ENCODE measurements around the gene KCNAB1.

Gene KCNAB1

GRCh38 chr3:156412600-156412999 lies 292.2 kb downstream of the KCNAB1 start:
- DNase-seq (ENCODE audit: low read depth): no peak

DNA sequence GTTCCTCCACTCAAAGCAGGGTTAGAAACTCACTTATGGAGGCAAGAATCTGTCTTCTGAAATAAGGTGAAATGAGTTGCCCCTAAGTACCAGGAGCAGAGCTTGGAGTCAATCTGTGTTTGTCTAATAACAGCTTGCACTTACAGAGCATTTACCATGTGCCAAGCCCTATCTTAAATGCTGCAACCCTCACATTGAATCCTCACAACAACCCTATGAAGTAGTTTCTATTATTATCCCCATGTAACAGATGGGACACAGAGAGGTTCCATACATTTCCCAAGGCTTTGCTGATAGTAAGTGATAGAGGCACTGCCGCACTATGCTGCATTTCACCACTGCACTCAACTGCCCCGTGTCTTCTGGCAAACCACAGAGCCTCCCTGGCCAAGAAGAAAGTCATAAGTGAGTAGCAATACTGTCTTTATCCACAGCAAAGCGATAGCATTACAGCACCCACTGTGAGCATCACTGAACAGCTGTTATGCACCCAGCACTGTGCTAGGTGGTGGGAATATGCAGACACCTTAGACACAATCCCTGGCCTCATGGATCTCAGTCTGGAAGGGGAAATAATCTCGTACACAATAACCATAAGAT lies 293.0 kb downstream of the KCNAB1 start:
- no peak for DNase-seq (ENCODE audit: low read depth)

DNA sequence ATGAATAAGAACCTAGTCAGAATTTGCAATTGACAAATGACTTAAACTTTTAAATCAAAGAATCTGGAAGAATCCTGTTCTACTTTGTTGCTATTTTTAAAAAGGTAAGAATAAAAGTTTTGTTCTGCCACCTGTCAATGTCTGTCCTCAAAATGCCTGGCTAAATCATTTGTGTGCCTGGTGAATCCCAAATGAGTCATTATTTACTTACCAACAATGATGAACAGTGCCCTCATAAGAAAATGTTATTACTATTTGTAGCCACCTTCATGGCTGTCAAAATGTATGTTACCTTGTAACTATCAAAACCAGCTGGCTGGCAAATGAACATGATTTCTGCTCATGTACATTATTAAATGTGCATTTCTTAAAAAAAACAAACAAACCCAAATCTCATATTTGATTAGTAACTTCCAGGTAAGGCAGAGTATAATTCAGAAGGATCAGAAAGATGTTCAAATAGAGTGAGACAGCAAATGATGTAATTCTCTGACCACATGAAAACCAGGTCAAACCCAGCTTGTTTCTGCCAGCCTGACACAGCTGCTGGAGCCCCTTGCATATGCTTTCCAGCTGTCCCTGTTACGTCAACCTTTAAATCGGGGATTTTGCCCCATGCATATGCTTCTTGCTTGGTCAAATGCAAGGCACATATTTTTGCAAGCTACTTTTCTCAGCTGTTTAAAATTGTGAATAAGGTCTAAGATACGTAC lies 296.6 kb downstream of the KCNAB1 start:
- DNase-seq (ENCODE audit: low read depth): no peak

DNA sequence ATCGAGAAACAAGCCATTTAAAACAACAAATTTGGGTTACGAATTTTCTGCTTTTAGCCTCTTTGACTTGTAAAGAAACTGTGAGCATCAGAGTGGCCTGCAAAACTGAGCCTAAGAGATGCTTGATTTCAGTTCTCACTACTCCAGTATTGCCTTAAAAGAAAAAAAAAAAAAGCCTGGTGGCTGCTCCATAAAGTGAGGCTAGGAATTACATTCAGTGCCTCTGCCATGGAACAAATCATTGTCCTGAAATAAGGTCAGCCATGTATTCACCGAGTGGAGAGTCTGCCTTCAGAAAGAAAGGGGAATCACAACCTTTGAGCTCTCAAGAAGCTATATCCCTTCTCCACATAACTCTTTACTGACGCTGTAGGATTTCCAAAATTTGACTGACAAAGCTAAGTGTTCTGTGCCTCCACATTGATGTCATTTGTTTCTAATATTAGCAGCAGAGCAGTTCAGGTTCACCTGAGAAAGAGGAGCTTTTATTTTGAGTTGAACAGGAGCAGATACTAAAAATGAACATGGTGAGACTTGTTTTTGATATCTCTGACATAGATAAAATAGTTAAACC lies 297.3 kb downstream of the KCNAB1 start:
- no peak for DNase-seq (ENCODE audit: low read depth)

DNA sequence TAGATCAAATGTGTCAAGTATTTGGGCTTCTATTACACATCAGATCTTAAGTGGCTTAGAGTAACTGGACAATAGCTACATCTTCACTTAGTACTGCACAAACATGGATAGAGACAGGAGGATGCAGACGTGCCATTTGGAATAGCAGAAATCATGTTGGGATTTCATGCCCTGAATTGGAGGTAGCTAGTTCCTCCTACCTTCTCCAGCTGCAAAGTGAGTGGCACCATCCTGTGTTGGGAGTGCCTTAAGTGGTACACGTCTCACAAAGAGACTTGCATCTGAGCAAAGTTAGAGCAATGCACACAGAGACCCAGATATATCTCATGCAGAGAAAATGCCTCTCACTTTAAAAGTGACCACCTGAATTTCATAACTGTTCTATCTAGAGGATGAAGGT lies 298.1 kb downstream of the KCNAB1 start:
- no peak for DNase-seq (ENCODE audit: low read depth)

- no peak for DNase-seq (ENCODE audit: low read depth)
Measured at GRCh38 chr3:156421534-156421933, 301.2 kb downstream of the KCNAB1 start.

DNA sequence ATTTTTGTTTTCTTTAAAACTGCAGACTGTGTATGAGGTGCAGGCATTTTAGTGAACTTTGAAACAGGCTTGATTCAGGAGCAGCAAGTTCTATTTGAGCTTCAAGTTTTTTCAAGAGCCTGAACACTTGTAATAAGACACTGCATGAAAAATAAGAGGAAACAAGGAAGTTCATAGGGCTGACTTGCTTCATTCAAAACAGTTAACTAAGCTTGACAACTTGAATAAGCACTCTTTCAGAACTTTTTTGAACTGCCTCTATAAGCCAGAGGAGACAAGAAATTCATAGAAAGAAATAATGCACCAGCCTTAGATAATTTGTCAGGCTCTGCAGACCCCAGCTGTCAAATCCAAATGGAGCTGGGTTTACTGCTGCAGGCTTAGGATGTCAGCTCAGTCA lies 304.4 kb downstream of the KCNAB1 start:
- DNase-seq (ENCODE audit: low read depth): no peak

GRCh38 chr3:156425651-156426050 lies 305.3 kb downstream of the KCNAB1 start:
- DNase-seq (ENCODE audit: low read depth): no peak

DNA sequence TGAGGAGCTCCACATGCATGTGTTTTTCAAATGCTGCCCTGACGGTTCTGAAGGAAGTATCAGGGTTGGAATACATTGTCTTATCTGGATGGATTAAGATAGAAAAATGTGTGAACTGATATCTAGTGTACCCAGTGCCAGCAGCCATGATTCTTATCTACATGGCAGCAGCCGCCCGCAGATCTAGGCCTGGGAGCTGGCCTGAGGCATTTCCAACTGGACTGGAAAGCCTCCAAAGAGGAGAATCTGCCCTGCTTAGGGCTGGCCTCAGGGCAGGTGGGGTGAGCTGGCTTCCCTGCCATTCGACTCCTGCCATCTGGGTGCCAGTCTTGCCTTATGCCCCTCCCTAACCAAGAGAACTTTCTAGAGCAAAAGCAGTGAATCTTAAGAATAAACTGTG lies 308.7 kb downstream of the KCNAB1 start:
- DNase-seq (ENCODE audit: low read depth): no peak

- DNase-seq (ENCODE audit: low read depth): no peak
Measured at GRCh38 chr3:156431334-156432124, 311.2 kb downstream of the KCNAB1 start.

DNA sequence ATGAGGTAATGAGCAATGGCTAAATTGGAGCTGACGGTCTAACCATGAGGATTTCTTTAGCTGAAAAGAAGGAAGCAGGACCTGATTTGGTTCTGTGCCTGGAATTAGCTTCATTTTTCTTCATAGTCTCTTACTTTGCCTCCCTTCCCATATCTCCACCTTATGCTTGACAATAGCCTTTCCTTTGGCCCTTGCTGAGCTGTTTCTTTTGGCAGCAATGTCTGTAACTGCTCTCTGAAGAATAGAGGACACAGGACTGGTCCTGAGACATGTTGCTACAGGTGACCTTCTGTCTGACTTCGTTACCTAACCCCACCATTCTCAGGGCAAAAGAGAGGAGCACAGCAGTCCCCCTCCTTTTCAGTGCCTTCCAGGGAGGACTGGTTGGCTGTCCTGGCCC lies 312.2 kb downstream of the KCNAB1 start:
- no peak for DNase-seq (ENCODE audit: low read depth)

DNA sequence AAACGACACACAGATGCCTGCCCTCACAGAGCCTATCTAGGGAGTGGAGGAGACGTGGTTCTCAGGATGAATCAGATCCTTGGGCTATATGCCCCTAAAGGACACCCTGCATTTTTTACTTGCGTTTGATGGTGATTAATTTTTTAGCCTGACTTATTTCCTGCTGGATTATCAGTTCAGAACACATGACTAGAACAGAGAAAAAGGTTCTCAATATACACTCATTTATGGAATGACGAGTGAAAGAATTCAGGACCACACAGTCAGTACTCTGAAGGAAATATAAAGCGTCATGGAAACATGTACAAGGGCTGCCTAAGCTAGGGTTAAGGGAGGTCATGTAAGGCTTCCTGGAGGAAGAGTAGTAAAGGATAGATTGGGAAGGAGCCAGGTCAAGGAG lies 312.8 kb downstream of the KCNAB1 start:
- no peak for DNase-seq (ENCODE audit: low read depth)

- DNase-seq (ENCODE audit: low read depth): no peak
Measured at GRCh38 chr3:156433910-156434309, 313.5 kb downstream of the KCNAB1 start.

DNA sequence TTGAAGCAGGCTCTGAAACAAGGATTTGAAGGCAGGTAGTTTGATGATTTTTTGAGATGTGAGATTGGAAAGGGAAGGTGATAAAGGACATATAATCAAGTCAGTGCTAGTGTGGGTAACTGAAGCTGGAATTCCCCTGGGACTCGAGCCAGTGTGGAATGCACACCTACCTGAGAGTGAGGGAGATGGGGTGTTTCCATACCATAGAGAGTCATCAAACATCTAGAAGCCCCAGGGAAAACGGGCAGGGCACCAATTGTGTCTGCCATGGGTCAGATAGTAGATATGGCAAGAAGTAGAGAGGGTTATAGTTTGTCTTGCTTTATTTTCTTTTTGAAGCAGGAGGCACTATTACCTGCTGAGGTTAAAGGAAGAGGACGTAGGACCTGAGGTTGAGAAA lies 314.5 kb downstream of the KCNAB1 start:
- DNase-seq (ENCODE audit: low read depth): no peak

DNA sequence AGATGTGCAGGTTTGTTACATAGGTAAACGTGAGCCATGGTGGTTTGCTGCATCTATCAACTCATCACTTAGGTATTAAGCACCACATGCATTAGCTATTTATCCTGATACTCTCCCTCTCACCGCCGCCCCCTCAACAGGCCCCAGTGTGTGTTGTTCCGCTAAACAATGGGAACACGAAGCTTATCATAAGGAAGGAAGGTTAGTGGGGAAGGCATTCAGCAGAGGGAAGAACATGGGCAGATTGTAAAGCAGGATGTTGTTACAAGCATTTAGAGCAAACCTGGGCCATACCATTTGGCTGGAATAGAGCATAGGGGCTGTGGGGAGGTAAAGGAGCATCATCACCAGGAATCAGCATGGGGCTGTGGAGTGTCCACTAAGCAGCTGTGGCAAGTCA lies 322.7 kb downstream of the KCNAB1 start:
- no peak for DNase-seq (ENCODE audit: low read depth)

- no peak for DNase-seq (ENCODE audit: low read depth)
Measured at GRCh38 chr3:156445117-156446090, 325.0 kb downstream of the KCNAB1 start.

DNA sequence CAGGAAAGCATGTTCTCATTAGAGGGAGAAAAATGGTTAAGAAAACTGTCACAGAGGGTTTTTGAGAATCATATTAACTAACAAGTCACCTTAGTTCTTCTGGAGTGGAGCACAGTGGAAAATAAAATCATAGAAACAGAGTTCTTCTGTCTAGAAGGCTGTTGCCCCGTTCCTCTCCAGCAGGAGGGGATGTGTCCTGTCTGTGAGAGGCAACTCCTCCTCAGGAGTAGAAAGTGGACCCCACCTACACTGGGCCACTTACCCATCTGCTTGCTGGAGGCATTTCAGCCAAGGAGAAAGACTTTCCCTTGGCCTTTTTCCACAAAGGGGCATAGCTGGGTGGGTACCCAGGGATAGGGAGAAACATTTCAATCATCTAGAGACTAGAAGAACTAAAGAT lies 327.9 kb downstream of the KCNAB1 start:
- DNase-seq (ENCODE audit: low read depth): no peak

DNA sequence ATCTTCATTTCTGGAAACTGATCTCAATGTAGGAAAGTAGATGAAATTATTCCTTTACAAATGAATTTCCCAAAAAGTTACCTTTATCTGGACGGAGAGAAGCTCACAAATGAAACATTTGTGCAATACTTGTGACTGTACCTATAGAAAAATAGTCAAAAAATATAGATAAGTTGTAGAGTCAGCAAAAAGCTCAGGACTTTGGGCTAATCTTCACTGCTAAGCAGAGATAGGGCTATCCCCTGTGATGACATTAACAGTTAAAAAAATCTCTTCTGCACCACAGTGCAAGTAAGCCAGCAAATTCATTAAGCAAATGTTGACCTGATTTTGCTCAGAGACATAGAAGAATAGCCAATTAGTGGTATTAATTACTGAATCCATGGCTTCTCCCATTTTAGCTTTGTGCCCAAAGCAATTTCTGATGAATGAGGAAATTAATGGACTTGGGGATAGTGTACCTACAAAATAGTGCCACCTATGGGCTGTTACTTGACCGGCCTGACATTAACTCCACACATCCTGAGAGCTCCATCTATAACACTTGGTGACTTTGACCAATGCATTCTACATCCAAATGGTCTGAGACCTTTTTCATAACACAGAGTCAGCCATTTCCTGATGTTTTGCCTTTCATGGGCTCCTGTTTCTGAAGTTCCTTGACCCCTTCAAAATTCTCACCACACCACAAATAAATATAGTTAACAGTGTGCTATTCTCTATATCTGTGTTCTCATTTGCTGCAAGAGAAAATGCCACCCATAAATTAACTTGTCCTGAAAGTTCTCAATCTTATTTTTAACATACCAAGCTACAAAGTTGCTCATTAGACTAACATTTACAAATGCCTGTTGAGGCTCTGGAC lies 329.6 kb downstream of the KCNAB1 start:
- no peak for DNase-seq (ENCODE audit: low read depth)

DNA sequence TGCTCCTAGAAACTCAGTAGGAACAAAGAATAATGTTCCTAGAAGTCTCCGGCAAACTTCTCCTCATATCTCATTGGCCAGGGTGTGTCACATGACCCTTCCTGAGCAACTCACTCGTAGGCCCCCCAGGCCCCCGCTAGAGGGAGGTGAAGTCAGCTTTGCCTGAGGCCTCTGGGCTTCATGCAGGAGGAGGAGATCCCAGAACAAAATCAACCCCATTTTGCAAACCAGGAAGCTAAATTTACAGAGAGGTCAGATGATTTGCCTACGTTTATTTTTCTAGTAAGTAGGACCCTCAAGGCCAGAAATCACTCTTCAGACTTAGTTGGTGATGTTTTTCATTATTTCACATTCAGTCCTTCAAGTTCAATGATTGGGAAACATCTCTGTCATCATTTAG lies 335.5 kb downstream of the KCNAB1 start:
- DNase-seq (ENCODE audit: low read depth): no peak

- no peak for DNase-seq (ENCODE audit: low read depth)
Measured at GRCh38 chr3:156456771-156457224, 336.4 kb downstream of the KCNAB1 start.

DNA sequence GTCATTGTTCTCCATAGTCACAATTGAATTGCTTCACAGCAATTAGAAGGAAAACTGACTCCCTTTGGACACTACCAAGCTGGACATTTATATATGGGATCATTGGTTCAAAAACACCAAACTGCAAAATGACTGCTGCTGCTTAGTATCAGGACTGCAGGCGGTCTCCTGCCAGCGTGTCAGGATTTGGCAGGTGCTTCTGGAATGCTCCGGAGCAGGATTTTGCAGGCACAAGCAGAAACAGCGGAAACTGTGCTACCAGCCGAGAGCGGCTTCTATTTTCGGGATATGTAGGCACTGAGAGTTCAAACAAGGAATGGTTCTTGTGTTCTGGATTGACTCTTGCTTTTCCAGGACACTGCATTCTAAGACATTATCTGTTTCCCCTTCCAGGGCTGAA lies 339.1 kb downstream of the KCNAB1 start:
- no peak for DNase-seq (ENCODE audit: low read depth)
